OCI-LY3 (cell line): Measurements from ENCODE around the gene SRGN.
A peak's percentile ranks its signal among the peaks of the same experiment; 100 is the strongest.

Experiments
- H2AFZ ChIP-seq: fragments of 200-600, 300-600 bp; shearing (Covaris generic); 2 replicates; pipeline ENCODE4 v1.6.0; 2014; ENCODE audit warnings: antibody characterized with exemption, low read depth, low read length
- H3K27ac ChIP-seq: fragments of 200-600, 300-600 bp; sonication (generic); 2 replicates; pipeline ENCODE4 v1.5.1; 2014; ENCODE audit warnings: mild to moderate bottlenecking, low read length, moderate library complexity, mixed read lengths
- H3K27me3 ChIP-seq: fragments of 200-600, 300-600 bp; sonication (generic); 2 replicates; pipeline ENCODE4 v1.6.1; 2014; ENCODE audit warnings: low read depth, low read length, mixed read lengths
- H3K36me3 ChIP-seq: fragments of 200-600, 300-600 bp; sonication (generic); replicated peaks from 2 replicates; pipeline ENCODE3; 2014; ENCODE audit warnings: low read depth, low read length, mixed read lengths
- H3K4me1 ChIP-seq: fragments of 300-600, 200-600 bp; sonication (generic); 2 replicates; pipeline ENCODE4 v1.6.1; 2014; ENCODE audit warnings: low read length, mixed read lengths
- H3K4me2 ChIP-seq: fragments of 200-600, 300-600 bp; sonication (generic); 2 replicates; pipeline ENCODE4 v1.6.1; 2014; ENCODE audit warnings: low read length, mixed read lengths
- H3K4me3 ChIP-seq: fragments of 300-600, 200-600 bp; sonication (generic); 2 replicates; pipeline ENCODE4 v1.5.1; 2014; ENCODE audit warnings: antibody characterized with exemption, mild to moderate bottlenecking, low read length, moderate library complexity
- H3K79me2 ChIP-seq: fragments of 300-600, 200-600 bp; shearing (Covaris generic); 2 replicates; pipeline ENCODE4 v1.6.1; 2014; ENCODE audit warnings: mild to moderate bottlenecking, low read length, mixed read lengths
- H3K9ac ChIP-seq: fragments of 300-600, 200-600 bp; shearing (Covaris generic); 2 replicates; pipeline ENCODE4 v1.6.0; 2014; ENCODE audit warnings: mild to moderate bottlenecking, low read length, moderate library complexity
- H3K9me3 ChIP-seq: fragments of 200-600, 300-600 bp; shearing (Covaris generic); 2 replicates; pipeline ENCODE4 v1.6.1; 2014; ENCODE audit warnings: low read length, mixed read lengths; ENCODE audit not compliant: insufficient read depth
- H4K20me1 ChIP-seq: fragments of 200-600, 300-600 bp; sonication (generic); 2 replicates; pipeline ENCODE4 v1.6.1; 2016; ENCODE audit warnings: low read length, mixed read lengths; ENCODE audit not compliant: insufficient read depth
- EZH2phosphoT487 ChIP-seq: fragments of 200-600 bp; shearing (Covaris generic); IDR thresholded peaks from 2 replicates; pipeline ENCODE4 v1.6.1; 2018; ENCODE audit warnings: antibody characterized with exemption, mixed run types, low read depth
- TF ChIP-seq, protein P1 (sequence below): fragments of 200-600, 300-600 bp; sonication (generic); IDR thresholded peaks from 2 replicates; pipeline ENCODE4 v1.5.1; 2014; ENCODE audit warnings: antibody characterized with exemption, low read length, low read depth

SRGN gene

DNA sequence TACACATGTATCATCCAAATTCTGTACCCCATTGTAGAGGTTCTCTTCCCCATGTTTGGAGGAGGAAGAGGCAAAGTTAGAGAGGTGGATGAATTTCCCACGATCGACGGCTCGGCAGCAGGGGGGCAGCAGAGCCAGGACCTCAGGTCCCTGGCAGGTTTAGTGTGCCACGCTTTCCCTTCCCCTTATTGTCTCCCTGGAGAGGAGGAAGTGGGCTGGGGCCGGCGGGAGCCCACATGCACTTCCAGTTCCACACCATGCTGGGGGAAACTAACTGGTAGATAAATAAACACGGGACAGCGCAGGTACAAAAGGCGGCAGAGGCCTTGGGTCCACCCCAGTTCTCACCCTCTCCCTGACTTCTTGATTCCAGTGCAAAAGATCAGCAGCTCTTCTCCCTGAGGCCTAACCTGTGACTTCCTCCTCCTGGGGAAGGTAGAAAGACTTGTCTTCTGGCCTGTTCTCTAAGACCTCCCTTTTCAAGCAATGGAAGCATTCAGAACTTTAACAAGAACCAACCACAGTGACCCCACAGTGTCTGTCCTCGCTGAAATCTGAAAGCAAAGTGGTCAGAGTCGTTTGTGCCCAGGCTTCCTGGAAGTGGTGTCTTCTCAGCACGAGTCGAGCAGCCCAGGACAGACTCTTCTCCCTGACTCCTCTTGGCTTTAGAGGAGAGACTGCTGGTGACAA, 30.5 kb upstream of the SRGN start:
- no peaks in the 10 kb centered on the region for H3K79me2 ChIP-seq
- H3K9ac ChIP-seq, result no peak overlapping the region
- no peaks in the 10 kb centered on the region for H3K9me3 ChIP-seq
- no peaks in the 10 kb centered on the region for H3K36me3 ChIP-seq
- H3K27me3 ChIP-seq, result no peaks in the 10 kb centered on the region
- TF ChIP-seq, protein P1, sequence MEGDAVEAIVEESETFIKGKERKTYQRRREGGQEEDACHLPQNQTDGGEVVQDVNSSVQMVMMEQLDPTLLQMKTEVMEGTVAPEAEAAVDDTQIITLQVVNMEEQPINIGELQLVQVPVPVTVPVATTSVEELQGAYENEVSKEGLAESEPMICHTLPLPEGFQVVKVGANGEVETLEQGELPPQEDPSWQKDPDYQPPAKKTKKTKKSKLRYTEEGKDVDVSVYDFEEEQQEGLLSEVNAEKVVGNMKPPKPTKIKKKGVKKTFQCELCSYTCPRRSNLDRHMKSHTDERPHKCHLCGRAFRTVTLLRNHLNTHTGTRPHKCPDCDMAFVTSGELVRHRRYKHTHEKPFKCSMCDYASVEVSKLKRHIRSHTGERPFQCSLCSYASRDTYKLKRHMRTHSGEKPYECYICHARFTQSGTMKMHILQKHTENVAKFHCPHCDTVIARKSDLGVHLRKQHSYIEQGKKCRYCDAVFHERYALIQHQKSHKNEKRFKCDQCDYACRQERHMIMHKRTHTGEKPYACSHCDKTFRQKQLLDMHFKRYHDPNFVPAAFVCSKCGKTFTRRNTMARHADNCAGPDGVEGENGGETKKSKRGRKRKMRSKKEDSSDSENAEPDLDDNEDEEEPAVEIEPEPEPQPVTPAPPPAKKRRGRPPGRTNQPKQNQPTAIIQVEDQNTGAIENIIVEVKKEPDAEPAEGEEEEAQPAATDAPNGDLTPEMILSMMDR, result no peak
- no peak for TF ChIP-seq EZH2phosphoT487
- peak overlapping the region; percentile 67 for H2AFZ ChIP-seq
- no peaks in the 10 kb centered on the region for H4K20me1 ChIP-seq
- H3K4me3 ChIP-seq, result no peak overlapping the region
- peak overlapping the region; percentile 22 for H3K4me2 ChIP-seq
- peak overlapping the region; percentile 2; the same call in 1 of the 2 replicates for H3K27ac ChIP-seq
- H3K4me1 ChIP-seq, result peaks cover 57% of the 10 kb centered on the region

DNA sequence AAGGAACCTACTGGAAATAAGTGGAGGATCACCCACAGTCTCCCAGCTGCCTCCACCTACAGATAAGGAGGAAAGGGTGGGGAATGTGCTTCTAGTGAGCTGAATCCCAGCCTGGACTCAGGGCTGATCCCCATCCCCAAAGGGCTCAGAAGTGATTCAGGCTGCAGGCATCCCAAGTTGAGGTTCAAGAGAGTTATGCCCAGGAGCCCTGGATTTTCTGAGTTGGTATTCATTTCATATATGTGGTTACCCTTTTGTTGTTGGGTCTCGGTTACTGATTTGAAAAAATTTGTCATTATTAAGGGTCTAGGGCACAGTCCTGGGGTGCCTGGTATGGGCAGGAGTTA, 30.0 kb upstream of the SRGN start:
- Histone ChIP-seq H3K4me2 (no peak overlapping the region), H3K27ac (no peak overlapping the region), H3K4me3 (no peak overlapping the region), H3K9ac (no peak overlapping the region), H3K27me3 (no peaks in the 10 kb centered on the region), H3K36me3 (no peaks in the 10 kb centered on the region), H3K4me1 (peaks cover 52% of the 10 kb centered on the region), H3K79me2 (no peaks in the 10 kb centered on the region), H4K20me1 (no peaks in the 10 kb centered on the region), H2AFZ (peak overlapping the region; percentile 67), H3K9me3 (no peaks in the 10 kb centered on the region)
- TF ChIP-seq, protein P1, result no peak
- TF ChIP-seq EZH2phosphoT487, result no peak

DNA sequence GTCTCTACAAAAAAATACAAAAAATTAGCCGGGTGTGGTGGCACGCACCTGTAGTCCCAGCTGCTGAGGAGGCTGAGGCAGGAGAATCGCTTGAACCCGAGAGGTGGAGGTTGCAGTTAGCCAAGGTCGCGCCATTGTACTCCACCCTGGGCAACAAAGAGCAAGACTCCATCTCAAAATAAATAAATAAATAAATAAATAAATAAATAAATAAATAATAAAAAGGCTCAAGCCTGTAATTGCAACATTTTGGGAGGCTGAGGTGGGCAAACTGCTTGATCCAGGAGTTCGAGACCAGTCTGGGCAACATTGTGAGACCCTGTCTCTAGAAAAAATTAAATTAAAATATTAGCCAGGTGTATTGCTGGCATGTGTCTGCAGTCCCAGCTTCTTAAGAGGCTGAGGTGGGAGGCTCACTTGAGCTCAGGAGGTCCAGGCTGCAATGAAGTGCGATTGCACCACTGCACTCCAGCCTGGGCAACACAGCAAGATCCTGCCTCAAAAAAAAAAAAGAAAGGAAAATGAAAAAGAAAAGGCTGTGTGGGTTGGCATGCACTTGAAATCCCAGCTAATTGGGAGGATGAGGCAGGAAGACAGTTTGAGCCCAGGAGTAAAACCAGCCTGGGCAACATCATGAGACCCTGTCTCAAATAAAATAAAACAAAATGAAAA, 27.6 kb upstream of the SRGN start:
- no peak for TF ChIP-seq EZH2phosphoT487
- TF ChIP-seq, protein P1, result no peak

DNA sequence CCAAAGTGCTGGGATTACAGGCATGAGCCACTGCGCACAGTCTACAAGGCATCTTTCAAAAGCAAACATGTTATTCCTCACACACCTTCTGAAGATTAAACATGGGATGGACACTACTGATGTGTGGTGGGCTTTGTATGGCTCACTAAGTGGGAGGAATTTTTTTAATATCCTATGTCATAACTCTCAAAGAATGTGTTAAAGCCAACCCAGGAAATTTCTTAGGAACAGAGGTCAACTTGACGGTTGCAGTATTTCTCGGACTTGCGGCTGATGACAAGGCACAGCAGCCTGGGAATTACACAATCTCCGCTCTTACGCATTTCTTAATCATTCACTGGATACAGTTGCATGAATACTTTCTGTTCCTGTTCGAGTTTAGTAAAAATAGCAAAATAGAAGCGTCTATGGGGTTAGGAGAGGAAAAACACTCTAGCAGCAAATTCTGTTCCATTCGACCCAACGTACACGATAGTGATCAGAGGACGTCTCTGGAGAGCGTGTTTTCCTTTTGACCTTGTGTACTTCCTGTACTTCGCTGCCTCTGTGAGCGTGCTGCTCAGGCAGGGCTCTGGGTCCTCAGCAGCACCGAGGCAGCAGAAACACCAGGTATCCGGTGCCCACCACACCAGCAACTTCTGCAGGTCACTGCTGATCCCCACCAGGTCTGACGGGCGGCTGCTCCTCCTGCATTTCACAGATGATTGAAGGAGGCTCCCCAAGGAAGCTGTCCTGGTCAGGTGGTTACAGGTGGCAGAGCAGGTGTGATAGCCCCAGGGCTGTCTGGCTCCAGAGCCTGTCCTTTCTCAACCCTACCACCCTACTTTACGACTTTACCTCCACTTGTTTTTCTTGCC, 26.4 kb upstream of the SRGN start:
- Histone ChIP-seq H3K27ac (no peak overlapping the region; the same call in 1 of the 2 replicates), H4K20me1 (no peaks in the 10 kb centered on the region), H3K36me3 (no peaks in the 10 kb centered on the region), H3K4me1 (peaks cover 48% of the 10 kb centered on the region), H2AFZ (peak overlapping the region; percentile 94), H3K79me2 (no peaks in the 10 kb centered on the region), H3K4me3 (peak overlapping the region; percentile 73), H3K9ac (peak overlapping the region; percentile 55), H3K9me3 (no peaks in the 10 kb centered on the region), H3K4me2 (peak overlapping the region; percentile 95), H3K27me3 (no peaks in the 10 kb centered on the region)
- TF ChIP-seq, protein P1, result no peak
- no peak for TF ChIP-seq EZH2phosphoT487

More for the DNA sequence above, 27.6 kb upstream of the SRGN start:
- H3K27ac ChIP-seq, result no peak overlapping the region
- H3K27me3 ChIP-seq, result no peaks in the 10 kb centered on the region
- peaks cover 46% of the 10 kb centered on the region for H3K4me1 ChIP-seq
- no peak overlapping the region for H3K4me3 ChIP-seq
- H3K9ac ChIP-seq, result no peak overlapping the region
- no peak overlapping the region for H2AFZ ChIP-seq
- H3K36me3 ChIP-seq, result no peaks in the 10 kb centered on the region
- H3K4me2 ChIP-seq, result no peak overlapping the region
- H3K79me2 ChIP-seq, result no peaks in the 10 kb centered on the region
- no peaks in the 10 kb centered on the region for H3K9me3 ChIP-seq
- H4K20me1 ChIP-seq, result no peaks in the 10 kb centered on the region
